Esophagus muscularis mucosa (tissue), 3 donors: ENCODE measurements around the gene PSMD11.

ENCODE experiments used
- CTCF ChIP-seq, 3 experiments: fragments of 200-600 bp in 2 of 3; fragments of 450-650 bp in 1 of 3; sonication (generic) in 2 of 3; IDR thresholded peaks; one replicate each; pipeline ENCODE4 v1.5.1; 2017 to 2019; ENCODE audit warnings: antibody characterized with exemption in 3 of 3, mild to moderate bottlenecking in 2 of 3, moderate library complexity in 1 of 3
- EP300 ChIP-seq: sonication (generic); formaldehyde crosslinking; IDR thresholded peaks from one replicate; pipeline ENCODE4 v1.6.1; 2017; ENCODE audit warnings: antibody characterized with exemption

GRCh38 chr17:32497431-32498205, 53.3 kb downstream of the PSMD11 start:
- no peak for TF ChIP-seq CTCF (IDR thresholded peaks at IDR 0.05)
- TF ChIP-seq EP300: no peak
